ENCODE measurements around the gene TAB2. TPM values are rescaled to one million over a fixed set of nuclear protein-coding genes. Genes with fewer than 3 reads are reported as not detected.

The TAB2 gene
- total and polyA plus RNA-seq, 9 of the 15 experiments (the other 6 are each of a cell fraction or from before 2014, with no cell fraction given) = 9.1 to 38.3 (median 18.6) TPM

DNA sequence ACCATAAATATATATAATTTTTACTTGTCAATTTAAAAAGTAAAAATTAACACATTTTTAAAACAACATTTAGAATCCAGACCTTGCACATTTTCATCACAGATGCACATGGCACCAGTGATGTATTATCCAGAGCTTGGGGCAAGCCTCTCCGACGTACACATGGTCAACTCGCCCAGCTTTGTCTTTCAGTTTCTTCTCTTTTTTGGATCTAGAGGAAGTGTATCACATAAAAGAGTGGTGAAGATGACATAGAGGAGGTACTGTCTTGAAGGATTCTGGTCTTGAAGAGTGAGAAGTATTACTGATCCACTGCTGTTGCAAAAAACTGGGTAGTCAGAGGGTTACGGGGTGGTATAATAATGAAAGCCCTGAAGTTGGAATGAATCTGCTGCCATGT is 46.9 kb upstream of the TAB2 start:
- H3K27ac ChIP-seq (ENCODE audit: extremely low read depth, low read depth, low read length) = no peak overlapping the region
- ATAC-seq (no peak), DNase-seq (ENCODE audit: extremely low read depth in 1 of 4, low spot score in 3 of 4) (no peak), FAIRE-seq (no peak)
- H2AFZ ChIP-seq (ENCODE audit: low read depth, low read length) = no peak overlapping the region
- no peaks in the 10 kb centered on the region for H3K36me3 ChIP-seq (ENCODE audit: control insufficient read depth, insufficient read depth, low read length)
- in situ Hi-C loops (cut with MboI) = no loop called here
- ChIA-PET CTCF (ENCODE audit: low intra/inter-chr PET ratio) (no interaction called here), POLR2A (interaction anchor here (0.7 to 1.8 kb wide), 4 partner anchors 8 to 12 kb away, joined by 3 to 5 read pairs (median 3); no protein-coding TSS in a partner anchor)
- BruUV-seq (replicated peaks) = no TSS peak
- 0 out of 2 replicates have a peak, but pooled peaks cover 3% of the 10 kb centered on the region for H3K9me3 ChIP-seq (replicated peaks; ENCODE audit: control insufficient read depth, insufficient read depth, low read depth, low read length)
- no peaks in the 10 kb centered on the region for H3K9me1 ChIP-seq (ENCODE audit: control insufficient read depth, insufficient read depth, low read length)
- H3K9ac ChIP-seq (ENCODE audit: insufficient read depth in 1 of 2, low read depth in 2 of 2, low read length in 2 of 2) = no peak overlapping the region
- H3K79me2 ChIP-seq (ENCODE audit: control insufficient read depth, insufficient read depth, low read length) = no peaks in the 10 kb centered on the region
- 5% methylated on average over 4 of the region's 4 CpGs for WGBS (ENCODE audit: insufficient coverage, low coverage, missing lambda C conversion rate)
- TF ChIP-seq, protein P1, sequence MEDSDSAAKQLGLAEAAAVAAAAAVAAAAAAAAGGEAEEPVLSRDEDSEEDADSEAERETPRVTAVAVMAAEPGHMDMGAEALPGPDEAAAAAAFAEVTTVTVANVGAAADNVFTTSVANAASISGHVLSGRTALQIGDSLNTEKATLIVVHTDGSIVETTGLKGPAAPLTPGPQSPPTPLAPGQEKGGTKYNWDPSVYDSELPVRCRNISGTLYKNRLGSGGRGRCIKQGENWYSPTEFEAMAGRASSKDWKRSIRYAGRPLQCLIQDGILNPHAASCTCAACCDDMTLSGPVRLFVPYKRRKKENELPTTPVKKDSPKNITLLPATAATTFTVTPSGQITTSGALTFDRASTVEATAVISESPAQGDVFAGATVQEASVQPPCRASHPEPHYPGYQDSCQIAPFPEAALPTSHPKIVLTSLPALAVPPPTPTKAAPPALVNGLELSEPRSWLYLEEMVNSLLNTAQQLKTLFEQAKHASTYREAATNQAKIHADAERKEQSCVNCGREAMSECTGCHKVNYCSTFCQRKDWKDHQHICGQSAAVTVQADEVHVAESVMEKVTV (CRISPR knock-in tag; IDR thresholded peaks at IDR 0.05) = no peak
- TF ChIP-seq ZZZ3 (IDR thresholded peaks at IDR 0.05) (no peak), FOXK2 (conservative IDR thresholded peaks at IDR 0.05 in 1 of 2, IDR thresholded peaks at IDR 0.05 in 1 of 2; ENCODE audit: low read depth in 2 of 2) (no peak), ZNF780A (CRISPR knock-in tag; IDR thresholded peaks at IDR 0.05) (no peak), KDM5B (IDR thresholded peaks at IDR 0.05; ENCODE audit: insufficient replicate concordance, low read depth, low read length) (no peak), HDAC1 (IDR thresholded peaks at IDR 0.05) (no peak), ZNF445 (CRISPR knock-in tag; IDR thresholded peaks at IDR 0.05; ENCODE audit: low read depth) (no peak), FOXA1 (IDR thresholded peaks at IDR 0.05; ENCODE audit: borderline replicate concordance) (no peak), ERF (CRISPR knock-in tag; IDR thresholded peaks at IDR 0.05) (no peak), RCOR1 (IDR thresholded peaks at IDR 0.05; ENCODE audit: borderline replicate concordance in 1 of 2, low read depth in 2 of 2, low read length in 2 of 2) (no peak), TOE1 (IDR thresholded peaks at IDR 0.05; ENCODE audit: borderline replicate concordance) (no peak), TOE1 (CRISPR knock-in tag; IDR thresholded peaks at IDR 0.05; ENCODE audit: borderline replicate concordance, low read depth) (no peak), ZNF699 (CRISPR knock-in tag; IDR thresholded peaks at IDR 0.05; ENCODE audit: insufficient replicate concordance) (no peak), POLR2G (IDR thresholded peaks at IDR 0.05; ENCODE audit: low read depth, low read length) (no peak), MAFK (IDR thresholded peaks at IDR 0.05; ENCODE audit: low read length) (no peak), TCFL5 (CRISPR knock-in tag; conservative IDR thresholded peaks at IDR 0.05) (no peak), GABPA (tag; conservative IDR thresholded peaks at IDR 0.05; ENCODE audit: low read depth) (no peak), EP300 (IDR thresholded peaks at IDR 0.05; ENCODE audit: low read length) (no peak), SNRNP70 (optimal IDR thresholded peaks at IDR 0.05; ENCODE audit: low read depth, low read length) (no peak), ZC3H11A (IDR thresholded peaks at IDR 0.05; ENCODE audit: low read depth, low read length) (no peak)
- H3K4me2 ChIP-seq (ENCODE audit: insufficient read depth, low read length) = no peak overlapping the region
- H4K20me1 ChIP-seq (replicated peaks; ENCODE audit: control insufficient read depth, insufficient read depth, low read length) = no peaks in the 10 kb centered on the region
- peaks cover 30% of the 10 kb centered on the region in 2 experiments for H3K27me3 ChIP-seq (ENCODE audit: control insufficient read depth in 2 of 2, insufficient read depth in 2 of 2, low read length in 2 of 2)
- intact Hi-C loops (cut with micrococcal nuclease) = no loop called here
- H3K4me1 ChIP-seq (replicated peaks in 1 of 2; ENCODE audit: control insufficient read depth in 2 of 2, insufficient read depth in 2 of 2, low read length in 2 of 2) = no peaks in the 10 kb centered on the region
- no peak overlapping the region for H3K4me3 ChIP-seq
